Keratinocyte (primary cell): Measurements from ENCODE around the gene TOE1. TPM values are rescaled to one million over a fixed set of nuclear protein-coding genes. Genes with fewer than 3 reads are reported as not detected.

Experiments
- DNase-seq: peaks from one replicate; pipeline ENCODE4 v3.0.0-alpha.2; 2011; ENCODE audit warnings: low read depth, missing footprints, low spot score
- FAIRE-seq: peaks from 2 replicates; lab custom pipeline; 2011; peaks lifted over from hg19 to GRCh38; lab: Jason Lieb, UNC
- H2AFZ ChIP-seq: 2 replicates; pipeline ENCODE4 v1.6.0; 2012; ENCODE audit warnings: low read length, control low read depth, inconsistent platforms; ENCODE audit not compliant: control insufficient read depth
- H3K27ac ChIP-seq: 2 replicates; pipeline ENCODE4 v1.5.1; 2011; ENCODE audit warnings: low read length; ENCODE audit not compliant: control insufficient read depth, insufficient read depth
- H3K27me3 ChIP-seq: 3 replicates; pipeline ENCODE4 v1.6.0; 2011; ENCODE audit warnings: low read length; ENCODE audit not compliant: control insufficient read depth, insufficient read depth; ENCODE audit errors: extremely low read depth
- H3K36me3 ChIP-seq, 2 experiments: 2 replicates in 1 of 2; 3 replicates in 1 of 2; pipeline ENCODE4 v1.5.1; 2011; ENCODE audit warnings: low read length in 2 of 2, mild to moderate bottlenecking in 1 of 2; ENCODE audit not compliant: control insufficient read depth in 2 of 2, insufficient read depth in 2 of 2; ENCODE audit errors: extremely low read depth in 1 of 2
- H3K4me1 ChIP-seq: 3 replicates; pipeline ENCODE4 v1.5.1; 2011; ENCODE audit warnings: low read length; ENCODE audit not compliant: control insufficient read depth, insufficient read depth; ENCODE audit errors: extremely low read depth
- H3K4me2 ChIP-seq: 3 replicates; pipeline ENCODE4 v1.6.0; 2011; ENCODE audit warnings: low read depth, low read length; ENCODE audit not compliant: control insufficient read depth, insufficient read depth; ENCODE audit errors: extremely low read depth
- H3K4me3 ChIP-seq, 3 experiments: fragments of 200-600 bp in 1 of 3; sonication (generic) in 1 of 3; 2 replicates in 2 of 3; 3 replicates in 1 of 3; pipeline ENCODE4 v1.5.1; 2011 to 2016; ENCODE audit warnings: low read length in 3 of 3, mild to moderate bottlenecking in 3 of 3, control low read depth in 2 of 3, inconsistent platforms in 1 of 3, low read depth in 1 of 3, mixed read lengths in 1 of 3, mixed run types in 1 of 3, moderate library complexity in 1 of 3; ENCODE audit not compliant: control insufficient read depth in 2 of 3, insufficient read depth in 2 of 3; ENCODE audit errors: extremely low read depth in 1 of 3
- H3K79me2 ChIP-seq: 2 replicates; pipeline ENCODE4 v1.6.0; 2012; ENCODE audit warnings: low read length; ENCODE audit not compliant: control insufficient read depth, insufficient read depth
- H3K9ac ChIP-seq: 3 replicates; pipeline ENCODE4 v1.6.0; 2011; ENCODE audit warnings: low read length; ENCODE audit not compliant: control insufficient read depth, insufficient read depth; ENCODE audit errors: extremely low read depth
- H3K9me1 ChIP-seq: 3 replicates; pipeline ENCODE4 v1.6.0; 2011; ENCODE audit warnings: low read length; ENCODE audit not compliant: control insufficient read depth, insufficient read depth; ENCODE audit errors: extremely low read depth
- H3K9me3 ChIP-seq: 2 replicates; pipeline ENCODE4 v1.5.1; 2012; ENCODE audit warnings: low read depth, low read length; ENCODE audit not compliant: control insufficient read depth
- H4K20me1 ChIP-seq: 3 replicates; pipeline ENCODE4 v1.6.0; 2011; ENCODE audit warnings: low read length; ENCODE audit not compliant: control insufficient read depth, insufficient read depth; ENCODE audit errors: extremely low read depth
- EZH2 ChIP-seq: IDR thresholded peaks from one replicate; pipeline ENCODE4 v1.6.1; 2012; ENCODE audit warnings: inconsistent platforms, mild to moderate bottlenecking, low read length, moderate library complexity
- dilution Hi-C: fragments of 300-500 bp; cut with MboI; formaldehyde crosslinking; loops from one replicate; pipeline ENCODE4 v1.7.0; 2020; ENCODE audit warnings: low sequenced_read_pairs; ENCODE audit not compliant: extremely low pct_ligation_motif_present
- polyA plus RNA-seq, 5 experiments: library from polyadenylated mRNA; depleted of rRNA in 3 of 5; stranded (reverse) in 3 of 5; stranded (forward) in 1 of 5; unstranded in 1 of 5; fragments of >200 nt; gene quantifications; 1 replicate in 1 of 5; 2 replicates in 3 of 5; 3 replicates in 1 of 5; pipeline versions ENCODE4 v1.2.1 to v1.2.3, GENCODE V29; 2011 to 2012; ENCODE audit warnings: missing spikeins in 2 of 5, low read depth in 1 of 5, low replicate concordance in 1 of 5
- TF ChIP-seq, protein P1 (sequence below), 3 experiments: IDR thresholded peaks in 1 of 3; conservative IDR thresholded peaks in 1 of 3; optimal IDR thresholded peaks in 1 of 3; 2 replicates in 2 of 3; 3 replicates in 1 of 3; pipeline versions ENCODE3 to v1.5.1; 2011; ENCODE audit warnings: low read length in 3 of 3, mild to moderate bottlenecking in 3 of 3, moderate library complexity in 2 of 3, control low read depth in 1 of 3, inconsistent platforms in 1 of 3; ENCODE audit not compliant: insufficient read depth in 2 of 3; ENCODE audit errors: extremely low read depth in 1 of 3

TOE1 gene
- polyA plus RNA-seq, 1 donor (not counting 4 experiments of a cell fraction or from before 2014, with no cell fraction given): 12.1 TPM

DNA sequence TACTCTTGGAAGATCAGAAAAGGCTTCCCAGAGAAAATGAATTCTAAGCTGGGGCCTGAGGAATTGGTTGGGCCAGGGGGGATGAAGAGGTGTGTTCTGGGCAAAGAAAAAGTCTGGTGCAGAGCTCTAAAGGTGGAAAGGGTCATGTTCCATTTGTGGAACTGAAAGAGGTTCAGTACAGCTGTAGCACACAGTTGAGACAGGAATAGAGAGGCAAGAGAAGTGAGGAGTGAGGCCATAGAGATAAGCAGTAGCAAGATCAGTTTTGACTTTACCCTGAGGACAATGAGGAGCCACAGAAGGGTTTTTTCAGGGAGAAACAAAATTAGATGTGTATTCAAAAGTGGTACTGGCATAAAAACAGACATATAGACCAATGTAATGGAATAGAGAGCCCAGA lies 30.6 kb downstream of the TOE1 start:
- no peaks in the 10 kb centered on the region for H3K9me1 ChIP-seq

DNA sequence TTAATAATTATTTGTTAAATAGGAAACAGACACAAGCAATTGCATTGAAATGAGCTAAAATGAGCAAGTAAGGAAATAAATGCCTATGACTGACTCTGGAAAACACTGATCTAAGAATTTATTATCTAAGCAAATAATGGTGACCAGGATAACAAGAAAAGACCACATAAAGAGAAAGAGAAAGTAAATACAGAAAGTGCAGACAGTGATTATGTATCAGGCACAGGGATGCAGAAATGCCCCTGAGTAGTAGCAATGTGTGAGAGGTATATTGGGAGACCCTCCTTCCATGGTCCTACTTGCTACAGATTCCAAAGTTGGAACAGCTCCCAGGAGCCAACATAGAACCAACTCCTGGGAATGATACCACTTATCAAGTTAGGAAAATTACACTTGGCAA lies 33.6 kb downstream of the TOE1 start:
- H3K9me3 ChIP-seq: no peaks in the 10 kb centered on the region
- H2AFZ ChIP-seq: no peak overlapping the region
- no peaks in the 10 kb centered on the region for H3K9me1 ChIP-seq
- H3K27ac ChIP-seq: no peak overlapping the region
- no peaks in the 10 kb centered on the region for H3K79me2 ChIP-seq
- H3K27me3 ChIP-seq: no peaks in the 10 kb centered on the region
- no peak overlapping the region for H3K4me2 ChIP-seq
- FAIRE-seq: no peak
- no peaks in the 10 kb centered on the region for H3K36me3 ChIP-seq
- H3K9ac ChIP-seq: no peak overlapping the region
- dilution Hi-C loops: no loop called here
- no peak for DNase-seq
- no peaks in the 10 kb centered on the region for H4K20me1 ChIP-seq
- no peak overlapping the region for H3K4me3 ChIP-seq
- H3K4me1 ChIP-seq: no peaks in the 10 kb centered on the region
- TF ChIP-seq, protein P1, sequence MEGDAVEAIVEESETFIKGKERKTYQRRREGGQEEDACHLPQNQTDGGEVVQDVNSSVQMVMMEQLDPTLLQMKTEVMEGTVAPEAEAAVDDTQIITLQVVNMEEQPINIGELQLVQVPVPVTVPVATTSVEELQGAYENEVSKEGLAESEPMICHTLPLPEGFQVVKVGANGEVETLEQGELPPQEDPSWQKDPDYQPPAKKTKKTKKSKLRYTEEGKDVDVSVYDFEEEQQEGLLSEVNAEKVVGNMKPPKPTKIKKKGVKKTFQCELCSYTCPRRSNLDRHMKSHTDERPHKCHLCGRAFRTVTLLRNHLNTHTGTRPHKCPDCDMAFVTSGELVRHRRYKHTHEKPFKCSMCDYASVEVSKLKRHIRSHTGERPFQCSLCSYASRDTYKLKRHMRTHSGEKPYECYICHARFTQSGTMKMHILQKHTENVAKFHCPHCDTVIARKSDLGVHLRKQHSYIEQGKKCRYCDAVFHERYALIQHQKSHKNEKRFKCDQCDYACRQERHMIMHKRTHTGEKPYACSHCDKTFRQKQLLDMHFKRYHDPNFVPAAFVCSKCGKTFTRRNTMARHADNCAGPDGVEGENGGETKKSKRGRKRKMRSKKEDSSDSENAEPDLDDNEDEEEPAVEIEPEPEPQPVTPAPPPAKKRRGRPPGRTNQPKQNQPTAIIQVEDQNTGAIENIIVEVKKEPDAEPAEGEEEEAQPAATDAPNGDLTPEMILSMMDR (optimal IDR thresholded peaks at IDR 0.05 in 1 of 3, IDR thresholded peaks at IDR 0.05 in 1 of 3, conservative IDR thresholded peaks at IDR 0.05 in 1 of 3; ENCODE audit: extremely low read depth in 1 of 3, insufficient read depth in 2 of 3, low read length in 3 of 3): no peak

More for the DNA sequence above, 30.6 kb downstream of the TOE1 start:
- Histone ChIP-seq H3K27me3 (no peaks in the 10 kb centered on the region), H3K4me3 (no peak overlapping the region), H2AFZ (no peak overlapping the region), H3K4me1 (no peaks in the 10 kb centered on the region), H3K4me2 (no peak overlapping the region), H3K9me3 (no peaks in the 10 kb centered on the region), H4K20me1 (no peaks in the 10 kb centered on the region), H3K36me3 (no peaks in the 10 kb centered on the region), H3K9ac (no peak overlapping the region), H3K27ac (no peak overlapping the region), H3K79me2 (no peaks in the 10 kb centered on the region)
- DNase-seq (no peak), FAIRE-seq (no peak)
- dilution Hi-C loops: no loop called here
- TF ChIP-seq EZH2: no peak
- TF ChIP-seq, protein P1 (optimal IDR thresholded peaks at IDR 0.05 in 1 of 3, IDR thresholded peaks at IDR 0.05 in 1 of 3, conservative IDR thresholded peaks at IDR 0.05 in 1 of 3; ENCODE audit: extremely low read depth in 1 of 3, insufficient read depth in 2 of 3, low read length in 3 of 3): no peak
